Ovary (tissue), 9 donors: ENCODE data around the gene IL12RB1. TPM values are rescaled to one million over a fixed set of nuclear protein-coding genes. Genes with fewer than 3 reads are reported as not detected.
"Not testable (repeated sequence)": the region's sequence is repeated elsewhere in the genome, so short reads cannot be mapped to it uniquely, and the experiment has no call there.

Experiments used
- DNase-seq, 5 donors: peaks; one replicate each; pipeline ENCODE4 v3.0.0-alpha.2; 2019 to 2020
- H3K27ac ChIP-seq, 2 donors: fragments of 200-600 bp; one replicate each; pipeline versions ENCODE4 v1.5.1 to v1.8.0; 2019 to 2022
- H3K27me3 ChIP-seq: fragments of 200-600 bp; one replicate; pipeline ENCODE4 v1.8.0; 2022
- H3K36me3 ChIP-seq: fragments of 200-600 bp; sonication (generic); one replicate; pipeline ENCODE4 v1.5.1; 2019
- H3K4me1 ChIP-seq: one replicate; pipeline ENCODE4 v1.8.1; 2013; ENCODE audit warnings: mild to moderate bottlenecking, moderate library complexity; ENCODE audit not compliant: insufficient read depth
- H3K4me3 ChIP-seq: fragments of 200-600 bp; sonication (generic); one replicate; pipeline ENCODE4 v1.5.1; 2017
- H3K9me3 ChIP-seq, 2 donors: fragments of 200-600 bp in 1 of 2; sonication (generic) in 1 of 2; one replicate each; pipeline versions ENCODE4 v1.5.1 to v1.8.1; 2013 to 2019; ENCODE audit warnings: mild to moderate bottlenecking in 1 of 2, moderate library complexity in 1 of 2
- EP300 ChIP-seq: sonication (generic); formaldehyde crosslinking; IDR thresholded peaks from one replicate; pipeline ENCODE4 v1.6.1; 2017; ENCODE audit warnings: antibody characterized with exemption
- POLR2A ChIP-seq: fragments of 450-650 bp; IDR thresholded peaks from one replicate; pipeline ENCODE4 v1.6.1; 2017; ENCODE audit warnings: antibody characterized with exemption, mild to moderate bottlenecking, moderate library complexity
- WGBS, 3 donors: extraction: QIAGEN DNeasy Blood & Tissue Kit in 1 of 3; methylation state at CpG; one replicate each; pipeline versions ENCODE4 v1.1.5 to v1.1.7; 2013 to 2017; 5-methylcytosine and 5-hydroxymethylcytosine counted together
- intact Hi-C, 4 donors: fragments of 100-400 bp; cut with DNase I; formaldehyde crosslinking; loops; one replicate each; pipeline versions ENCODE4 v1.11.0 to v1.15.1; 2022 to 2023
- polyA plus RNA-seq, 2 donors: library from polyadenylated mRNA; stranded (reverse); fragments of 200-250 nt in 1 of 2; fragments of 350-450 nt in 1 of 2; fragmentation: Illumina TruSeq in 1 of 2; extraction: RNeasy Lipid Tissue Mini Kit (QIAGEN cat#74804) in 1 of 2; gene quantifications; one replicate each; pipeline ENCODE4 v1.2.3, GENCODE V29; 2013 to 2014
- total RNA-seq, 7 donors: library from RNA; depleted of rRNA in 2 of 7; stranded (reverse); fragments of >200 nt in 2 of 7; fragmentation: NEBNext Ultra II Directional in 3 of 7; extraction: Animal tissue kit (Norgen Biotek cat#: 25700) in 3 of 7; gene quantifications; one replicate each; pipeline versions ENCODE4 v1.1.0 to v1.2.4, GENCODE V29; 2016 to 2023
- TF ChIP-seq, protein P1 (sequence below), 3 donors: fragments of 450-650 bp in 2 of 3; fragments of 200-600 bp in 1 of 3; IDR thresholded peaks; one replicate each; pipeline versions ENCODE4 v1.5.1 to v1.8.0; 2016 to 2022; ENCODE audit warnings: antibody characterized with exemption in 3 of 3, mild to moderate bottlenecking in 1 of 3
- donor health status: DM: no; HTN: no; CAD: no; lungs with moderate emphysema.
- donor health status: DM: no; HTN: no; CAD: no.
- donor health status: Bipolar disorder and iron deficiency.
- donor health status: DM: yes; HTN: yes; CAD: no.
- donor health status: DM: no; HTN: no; CAD: no.
- donor health status: DM: yes; HTN: yes; CAD: no.

Gene IL12RB1
- total and polyA plus RNA-seq, 9 donors, result 0.22 to 0.89 (median 0.57) TPM

DNA sequence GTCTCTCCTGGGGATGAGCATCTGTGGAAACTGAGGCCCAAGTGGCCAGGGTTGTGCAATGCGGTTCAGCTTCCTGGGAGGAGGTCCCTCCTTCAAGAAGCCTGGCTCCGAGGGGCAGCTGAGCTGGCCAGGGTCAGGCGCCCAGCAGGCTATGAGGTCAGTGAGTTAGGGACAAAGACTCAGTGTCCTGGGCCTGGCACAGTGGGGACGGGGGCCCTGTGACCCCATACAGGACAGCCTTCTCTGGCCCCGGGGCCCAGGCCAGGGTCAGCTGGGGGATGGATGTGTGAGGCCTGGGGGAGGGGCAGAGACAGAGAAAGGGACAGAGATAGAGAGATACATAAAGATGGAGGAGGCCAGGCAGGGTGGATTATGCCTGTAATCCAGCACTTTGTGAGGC, 3.0 kb upstream of the IL12RB1 start:
- Histone ChIP-seq H3K9me3 (no peaks in the 10 kb centered on the region), H3K27me3 (no peaks in the 10 kb centered on the region), H3K27ac (no peak overlapping the region), H3K36me3 (no peaks in the 10 kb centered on the region), H3K4me1 (no peaks in the 10 kb centered on the region), H3K4me3 (no peak overlapping the region)
- WGBS, 3 donors, result 75 to 80% (median 79%) methylated on average over 5 of the region's 5 CpGs
- intact Hi-C loops, result no loop called here
- DNase-seq, result no peak
- TF ChIP-seq, protein P1, sequence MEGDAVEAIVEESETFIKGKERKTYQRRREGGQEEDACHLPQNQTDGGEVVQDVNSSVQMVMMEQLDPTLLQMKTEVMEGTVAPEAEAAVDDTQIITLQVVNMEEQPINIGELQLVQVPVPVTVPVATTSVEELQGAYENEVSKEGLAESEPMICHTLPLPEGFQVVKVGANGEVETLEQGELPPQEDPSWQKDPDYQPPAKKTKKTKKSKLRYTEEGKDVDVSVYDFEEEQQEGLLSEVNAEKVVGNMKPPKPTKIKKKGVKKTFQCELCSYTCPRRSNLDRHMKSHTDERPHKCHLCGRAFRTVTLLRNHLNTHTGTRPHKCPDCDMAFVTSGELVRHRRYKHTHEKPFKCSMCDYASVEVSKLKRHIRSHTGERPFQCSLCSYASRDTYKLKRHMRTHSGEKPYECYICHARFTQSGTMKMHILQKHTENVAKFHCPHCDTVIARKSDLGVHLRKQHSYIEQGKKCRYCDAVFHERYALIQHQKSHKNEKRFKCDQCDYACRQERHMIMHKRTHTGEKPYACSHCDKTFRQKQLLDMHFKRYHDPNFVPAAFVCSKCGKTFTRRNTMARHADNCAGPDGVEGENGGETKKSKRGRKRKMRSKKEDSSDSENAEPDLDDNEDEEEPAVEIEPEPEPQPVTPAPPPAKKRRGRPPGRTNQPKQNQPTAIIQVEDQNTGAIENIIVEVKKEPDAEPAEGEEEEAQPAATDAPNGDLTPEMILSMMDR (IDR thresholded peaks at IDR 0.05), result no peak
- TF ChIP-seq POLR2A, result no peak
- no peak for TF ChIP-seq EP300

DNA sequence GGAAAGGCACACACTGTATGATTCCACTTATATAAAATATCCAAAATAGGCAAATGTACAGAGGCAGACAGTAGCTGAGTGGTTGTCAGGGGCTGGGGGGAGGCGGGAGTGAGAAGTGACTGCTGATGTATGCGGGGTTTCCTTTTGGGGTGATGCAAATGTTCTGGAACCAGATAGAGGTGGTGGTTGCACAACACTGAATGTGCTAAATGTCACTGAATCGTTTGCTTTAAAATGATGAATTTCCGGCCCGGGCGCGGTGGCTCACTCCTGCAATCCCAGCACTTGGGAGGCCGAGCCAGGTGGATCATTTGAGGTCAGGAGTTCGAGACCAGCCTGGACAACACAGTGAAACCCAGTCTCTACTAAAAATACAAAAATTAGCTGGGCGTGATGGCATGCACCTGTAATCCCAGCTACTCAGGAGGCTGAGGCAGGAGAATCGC, 2.4 kb upstream of the IL12RB1 start:
- H3K4me3 ChIP-seq, H3K4me1 ChIP-seq, H3K9me3 ChIP-seq, H3K27me3 ChIP-seq, H3K36me3 ChIP-seq, H3K27ac ChIP-seq, intact Hi-C loops: not testable (repeated sequence)
- DNase-seq, result peak in 1 of 5 donors; percentile 32
- WGBS, 3 donors, result 72 to 73% (median 72%) methylated on average over 11 of the region's 11 CpGs

DNA sequence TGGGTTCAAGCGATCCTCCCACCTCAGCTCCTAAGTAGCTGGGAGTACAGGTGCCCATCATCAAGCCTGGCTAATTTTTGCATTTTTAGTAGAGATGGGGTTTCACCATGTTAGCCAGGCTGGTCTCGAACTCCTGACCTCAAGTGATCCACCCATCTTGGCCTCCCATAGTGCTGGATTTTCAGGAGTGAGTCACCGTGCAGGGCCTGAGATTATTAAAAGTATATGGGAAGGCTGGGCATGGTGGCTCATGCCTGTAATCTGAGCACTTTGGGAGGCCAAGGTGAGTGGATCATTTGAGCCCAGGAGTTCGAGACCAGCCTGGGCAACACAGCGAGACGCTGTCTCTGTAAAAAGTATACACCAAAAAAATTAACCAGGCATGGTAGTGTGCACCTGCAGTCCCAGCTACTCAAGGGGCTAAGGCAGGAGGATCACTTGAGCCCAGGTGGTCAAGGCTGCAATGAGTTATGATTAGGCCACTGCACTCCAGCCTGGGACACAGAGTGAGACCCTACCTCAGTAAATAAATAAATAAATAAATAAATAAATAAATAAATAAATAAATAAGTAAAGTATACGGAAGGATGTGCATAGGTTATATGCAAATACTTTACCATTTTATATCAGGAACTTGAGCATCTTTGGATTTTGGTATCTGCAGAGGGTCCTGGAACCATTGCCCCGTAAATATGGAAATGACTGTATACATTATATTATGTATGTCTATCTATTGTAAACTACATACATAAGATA, 854 bp downstream of the IL12RB1 start:
- H3K9me3 ChIP-seq, result no peaks in the 10 kb centered on the region
- H3K4me1 ChIP-seq, result no peaks in the 10 kb centered on the region
- intact Hi-C loops, result no loop called here
- H3K4me3 ChIP-seq, result no peak overlapping the region
- 69 to 76% (median 75%) methylated on average over 8 of the region's 8 CpGs for WGBS, 3 donors
- TF ChIP-seq EP300, result no peak
- TF ChIP-seq POLR2A, result no peak
- TF ChIP-seq, protein P1 (IDR thresholded peaks at IDR 0.05), result no peak
- H3K27ac ChIP-seq, result no peak overlapping the region
- no peaks in the 10 kb centered on the region for H3K27me3 ChIP-seq
- no peak for DNase-seq
- no peaks in the 10 kb centered on the region for H3K36me3 ChIP-seq

DNA sequence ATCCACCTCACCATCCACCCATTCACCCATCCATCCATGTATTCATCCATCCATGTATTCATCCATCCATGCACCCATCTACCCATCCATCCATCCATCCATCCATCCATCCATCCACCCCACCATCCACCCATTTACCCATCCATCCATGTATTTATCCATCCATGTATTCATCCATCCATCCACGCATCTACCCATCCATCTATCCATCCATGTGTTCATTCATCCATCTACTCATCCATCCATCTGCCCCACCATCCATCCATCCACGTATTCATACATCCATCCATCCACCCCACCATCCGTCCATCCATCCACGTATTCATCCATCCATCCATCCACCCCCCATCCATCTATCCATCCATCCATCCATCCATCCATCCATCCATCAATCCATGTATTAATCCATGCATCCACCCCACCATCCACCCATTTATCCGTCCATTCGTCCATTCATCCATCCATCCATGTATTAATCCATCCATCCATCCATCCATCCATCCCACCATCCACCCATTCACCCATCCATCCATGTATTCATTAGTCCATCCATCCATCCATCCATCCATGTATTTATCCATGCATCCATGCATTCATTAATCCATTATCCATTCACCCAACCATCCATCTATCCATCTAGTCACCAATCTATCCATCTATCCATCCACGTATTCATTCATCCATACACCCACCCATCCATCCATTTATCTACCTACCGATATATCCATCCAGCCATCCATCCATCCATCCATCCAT, 2.6 kb downstream of the IL12RB1 start:
- 75 to 79% (median 76%) methylated on average over 8 of the region's 8 CpGs for WGBS, 3 donors
- Histone ChIP-seq H3K27me3 (no peaks in the 10 kb centered on the region), H3K27ac (no peak overlapping the region), H3K9me3 (no peaks in the 10 kb centered on the region), H3K4me1 (no peaks in the 10 kb centered on the region), H3K36me3 (no peaks in the 10 kb centered on the region), H3K4me3 (no peak overlapping the region)
- intact Hi-C loops, result no loop called here
- no peak for DNase-seq
- TF ChIP-seq POLR2A, result no peak
- TF ChIP-seq, protein P1 (IDR thresholded peaks at IDR 0.05), result no peak
- no peak for TF ChIP-seq EP300

DNA sequence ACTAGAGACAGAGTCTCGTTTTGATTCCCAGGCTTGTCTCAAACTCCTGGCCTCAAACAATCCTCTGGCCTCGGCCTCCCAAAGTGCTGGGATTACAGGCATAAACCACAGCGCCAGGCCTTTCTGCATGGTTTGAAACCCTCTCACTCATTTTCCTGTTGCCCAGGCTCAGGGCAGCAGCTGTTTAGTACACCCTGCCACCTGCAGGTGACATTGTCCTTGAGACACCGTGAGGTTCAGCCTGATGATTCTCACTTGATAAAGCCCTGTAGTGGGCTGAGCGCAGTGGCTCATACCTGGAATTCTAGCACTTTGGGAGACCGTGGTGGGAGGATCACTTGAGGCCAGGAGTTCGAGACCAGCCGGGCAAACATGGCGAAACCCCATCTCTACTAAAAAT, 12.5 kb downstream of the IL12RB1 start:
- 74 to 80% (median 79%) methylated on average over 9 of the region's 9 CpGs for WGBS, 3 donors
- Histone ChIP-seq H3K4me1 (no peaks in the 10 kb centered on the region), H3K27me3 (no peaks in the 10 kb centered on the region), H3K9me3 (no peaks in the 10 kb centered on the region), H3K4me3 (no peak overlapping the region), H3K36me3 (no peaks in the 10 kb centered on the region), H3K27ac (no peak overlapping the region)
- DNase-seq, result no peak
- TF ChIP-seq POLR2A, result no peak
- TF ChIP-seq, protein P1 (IDR thresholded peaks at IDR 0.05), result no peak
- TF ChIP-seq EP300, result no peak
- intact Hi-C loops, result no loop called here
